ENCODE measurements around the gene IRF2.

- TF ChIP-seq CTCF (IDR thresholded peaks at IDR 0.05) (no peak), EZH2 (IDR thresholded peaks at IDR 0.05) (no peak)
Observed at GRCh38 chr4:184346682-184347081, 127.7 kb downstream of the IRF2 start.

Measured in neural progenitor cell (in vitro differentiated cells).